Stimulated activated naive CD4-positive, alpha-beta T cell treated with Interleukin-2 at 50 U/mL for 16 hours (primary cell): ENCODE measurements around the gene OR4K2.
"Not testable (repeated sequence)": the region's sequence is repeated elsewhere in the genome, so short reads cannot be mapped to it uniquely, and the experiment has no call there.

Source experiments
- DNase-seq: peaks from one replicate; lab custom pipeline; 2025; lab: John Stamatoyannopoulos, UW

The OR4K2 gene, protein sequence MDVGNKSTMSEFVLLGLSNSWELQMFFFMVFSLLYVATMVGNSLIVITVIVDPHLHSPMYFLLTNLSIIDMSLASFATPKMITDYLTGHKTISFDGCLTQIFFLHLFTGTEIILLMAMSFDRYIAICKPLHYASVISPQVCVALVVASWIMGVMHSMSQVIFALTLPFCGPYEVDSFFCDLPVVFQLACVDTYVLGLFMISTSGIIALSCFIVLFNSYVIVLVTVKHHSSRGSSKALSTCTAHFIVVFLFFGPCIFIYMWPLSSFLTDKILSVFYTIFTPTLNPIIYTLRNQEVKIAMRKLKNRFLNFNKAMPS

DNA sequence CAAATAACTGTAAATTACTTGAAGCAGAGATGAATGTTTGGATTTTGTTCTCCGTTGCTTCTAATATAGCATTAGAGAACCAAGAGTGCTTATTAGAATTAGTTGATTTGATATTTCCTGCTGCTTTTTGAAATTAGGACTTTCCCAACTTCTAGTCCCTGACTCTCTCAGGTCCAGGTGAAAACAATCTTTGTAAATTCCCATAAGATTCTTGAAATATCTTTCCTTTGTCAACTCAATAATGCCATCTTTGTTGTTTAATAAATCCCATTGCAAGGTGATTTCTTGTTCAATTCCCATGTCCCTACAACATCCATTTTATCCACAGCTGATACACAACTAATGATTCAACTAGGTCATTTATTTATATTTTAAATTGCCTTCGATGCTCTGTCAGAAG, at the start of gene OR4K2:
Gene OR4K2, plus strand, starts transcription at position 301 of the 400 bp plus-strand sequence. CDS start 1,126 bp downstream, outside the sequence.
- no peak for DNase-seq

DNA sequence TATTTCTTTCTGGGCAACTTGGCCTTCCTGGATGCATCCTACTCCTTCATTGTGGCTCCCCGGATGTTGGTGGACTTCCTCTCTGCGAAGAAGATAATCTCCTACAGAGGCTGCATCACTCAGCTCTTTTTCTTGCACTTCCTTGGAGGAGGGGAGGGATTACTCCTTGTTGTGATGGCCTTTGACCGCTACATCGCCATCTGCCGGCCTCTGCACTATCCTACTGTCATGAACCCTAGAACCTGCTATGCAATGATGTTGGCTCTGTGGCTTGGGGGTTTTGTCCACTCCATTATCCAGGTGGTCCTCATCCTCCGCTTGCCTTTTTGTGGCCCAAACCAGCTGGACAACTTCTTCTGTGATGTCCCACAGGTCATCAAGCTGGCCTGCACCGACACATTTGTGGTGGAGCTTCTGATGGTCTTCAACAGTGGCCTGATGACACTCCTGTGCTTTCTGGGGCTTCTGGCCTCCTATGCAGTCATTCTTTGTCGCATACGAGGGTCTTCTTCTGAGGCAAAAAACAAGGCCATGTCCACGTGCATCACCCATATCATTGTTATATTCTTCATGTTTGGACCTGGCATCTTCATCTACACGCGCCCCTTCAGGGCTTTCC, 47.2 kb upstream of the OR4K2 start:
- not testable (repeated sequence) for DNase-seq

GRCh38 chr14:19828314-19828713, 46.6 kb upstream of the OR4K2 start:
- DNase-seq, result no peak

GRCh38 chr14:19834203-19834848, 40.6 kb upstream of the OR4K2 start:
- DNase-seq, result not testable (repeated sequence)

- DNase-seq, result no peak
Observed at GRCh38 chr14:19838433-19838832, 36.5 kb upstream of the OR4K2 start.

GRCh38 chr14:19851365-19851764, 23.6 kb upstream of the OR4K2 start:
- DNase-seq, result no peak

DNA sequence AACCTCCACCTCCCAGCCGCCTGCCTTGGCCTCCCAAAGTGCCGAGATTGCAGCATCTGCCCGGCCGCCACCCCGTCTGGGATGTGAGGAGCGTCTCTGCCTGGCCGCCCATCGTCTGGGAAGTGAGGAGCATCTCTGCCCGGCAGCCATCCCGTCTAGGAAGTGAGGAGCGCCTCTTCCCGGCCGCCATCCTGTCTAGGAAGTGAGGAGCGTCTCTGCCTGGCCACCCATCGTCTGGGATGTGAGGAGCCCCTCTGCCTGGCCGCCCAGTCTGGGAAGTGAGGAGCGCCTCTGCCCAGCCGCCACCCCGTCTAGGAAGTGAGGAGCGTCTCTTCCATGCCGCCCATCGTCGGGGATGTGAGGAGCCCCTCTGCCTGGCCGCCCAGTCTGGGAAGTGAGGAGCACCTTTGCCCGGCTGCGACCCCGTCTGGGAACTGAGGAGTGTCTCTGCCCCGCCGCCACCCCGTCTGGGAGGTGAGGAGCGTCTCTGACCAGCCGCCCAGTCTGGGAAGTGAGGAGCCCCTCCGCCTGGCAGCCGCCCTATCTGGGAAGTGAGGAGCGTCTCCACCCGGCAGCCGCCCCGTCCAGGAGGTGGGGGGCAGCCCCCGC, 8.8 kb upstream of the OR4K2 start:
- not testable (repeated sequence) for DNase-seq

DNA sequence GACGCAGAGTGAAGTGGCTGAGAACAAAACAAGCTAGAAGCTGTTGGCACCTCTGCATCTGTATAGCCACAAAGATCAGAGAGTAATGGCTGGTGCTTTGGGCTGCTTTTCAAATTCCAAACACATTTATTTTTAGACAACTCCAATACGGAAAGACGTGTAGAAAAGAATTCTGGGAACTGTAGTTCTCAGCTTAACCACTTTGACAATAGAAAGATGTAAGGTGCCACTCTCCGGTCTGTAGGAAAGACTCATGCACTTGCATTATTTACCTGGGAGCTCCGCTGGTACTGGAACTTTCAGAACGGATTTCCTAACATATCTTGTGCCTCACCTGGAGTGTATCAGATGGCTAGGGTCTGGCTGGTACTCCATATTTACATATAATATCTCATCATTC, 1.8 kb upstream of the OR4K2 start:
- DNase-seq, result no peak

- DNase-seq, result no peak
Observed at GRCh38 chr14:19878029-19878642, 3.2 kb downstream of the OR4K2 start.

DNA sequence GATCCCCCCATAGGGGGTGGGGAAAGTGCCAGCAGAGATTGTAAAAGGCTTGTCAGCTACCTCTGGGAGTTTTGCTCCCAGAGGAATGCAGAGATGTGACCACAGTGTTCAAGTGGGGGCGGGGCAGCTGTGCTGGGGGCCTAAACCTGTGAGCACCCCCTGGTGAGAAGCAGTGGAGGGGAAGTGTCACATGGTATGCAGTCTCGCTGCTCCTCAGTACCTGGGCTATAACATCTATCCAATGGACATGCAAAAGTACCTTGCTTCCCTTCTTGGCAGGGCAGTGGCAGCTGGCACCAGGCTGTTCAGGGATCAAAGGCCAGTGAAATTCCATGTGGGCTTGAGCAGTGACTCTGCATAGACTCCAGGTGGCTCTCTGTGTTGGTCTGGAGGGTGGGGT, 20.3 kb downstream of the OR4K2 start:
- no peak for DNase-seq

- DNase-seq, result no peak
Observed at GRCh38 chr14:19900999-19901398, 26.1 kb downstream of the OR4K2 start.

GRCh38 chr14:19902409-19902808, 27.5 kb downstream of the OR4K2 start:
- DNase-seq, result no peak

DNA sequence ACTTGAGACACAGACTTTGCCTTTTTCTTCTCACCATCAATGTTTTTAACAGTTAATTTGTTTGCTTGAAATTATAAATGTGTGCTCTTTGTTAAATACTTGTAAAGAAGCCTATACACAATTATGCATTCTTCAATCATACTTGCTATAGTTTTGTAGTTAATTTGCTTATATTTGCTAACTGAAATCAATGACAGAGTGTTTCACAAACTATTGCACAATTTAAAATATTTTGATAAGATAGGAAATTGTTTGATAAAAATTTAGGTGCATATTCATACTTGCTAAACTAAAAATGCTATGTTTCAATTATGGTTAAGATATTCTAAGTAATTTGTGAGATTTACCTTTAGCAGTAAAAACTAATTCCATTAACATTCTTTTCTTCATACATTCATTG, 31.7 kb downstream of the OR4K2 start:
- DNase-seq, result no peak

GRCh38 chr14:19911114-19911513, 36.2 kb downstream of the OR4K2 start:
- DNase-seq, result no peak

DNA sequence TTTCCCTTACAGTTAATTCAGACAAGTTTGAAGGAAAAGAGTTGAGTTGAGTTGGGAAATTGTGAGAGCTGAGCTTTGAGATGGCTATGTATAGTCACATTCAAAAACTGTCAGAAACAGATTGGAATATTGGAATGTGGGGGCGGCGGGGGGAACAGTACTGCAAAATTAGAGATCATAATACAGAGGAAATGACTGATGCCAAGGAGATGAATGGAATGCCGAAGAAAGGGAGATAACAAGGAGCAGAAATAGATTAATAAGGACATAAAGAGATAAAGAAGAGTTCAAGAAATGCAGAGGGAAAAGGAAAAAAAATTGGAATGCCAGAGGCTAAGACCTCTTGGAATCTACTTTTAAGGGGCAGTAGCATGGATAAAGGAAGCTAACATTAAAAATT, 42.3 kb downstream of the OR4K2 start:
- no peak for DNase-seq

DNA sequence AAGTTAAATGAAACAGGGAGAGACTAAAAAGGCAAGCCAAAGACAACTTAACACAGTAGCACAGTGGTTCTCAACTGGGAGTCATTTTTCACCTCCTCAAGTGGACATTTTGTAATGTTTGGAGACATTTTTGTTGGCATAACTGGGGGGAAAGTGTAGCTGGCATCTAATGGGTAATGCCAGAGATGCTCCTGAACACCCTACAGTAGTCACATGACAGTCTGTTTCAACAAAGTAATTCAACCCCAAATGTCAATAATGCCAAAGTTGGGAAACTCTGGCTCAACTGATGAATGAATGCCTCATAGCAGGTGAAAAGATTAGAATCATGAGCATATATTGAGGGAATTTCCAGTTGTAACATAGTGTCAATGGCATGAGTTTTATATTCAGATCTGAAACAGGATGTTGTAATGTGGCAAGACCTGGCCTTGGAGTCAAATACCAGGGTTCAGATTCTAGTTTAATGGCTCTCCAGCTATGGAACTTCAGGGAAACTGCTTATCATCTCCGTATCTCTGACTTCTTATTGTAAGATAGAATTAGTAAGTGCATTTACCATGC, 43.1 kb downstream of the OR4K2 start:
- no peak for DNase-seq

GRCh38 chr14:19918553-19919264, 43.8 kb downstream of the OR4K2 start:
- no peak for DNase-seq

DNA sequence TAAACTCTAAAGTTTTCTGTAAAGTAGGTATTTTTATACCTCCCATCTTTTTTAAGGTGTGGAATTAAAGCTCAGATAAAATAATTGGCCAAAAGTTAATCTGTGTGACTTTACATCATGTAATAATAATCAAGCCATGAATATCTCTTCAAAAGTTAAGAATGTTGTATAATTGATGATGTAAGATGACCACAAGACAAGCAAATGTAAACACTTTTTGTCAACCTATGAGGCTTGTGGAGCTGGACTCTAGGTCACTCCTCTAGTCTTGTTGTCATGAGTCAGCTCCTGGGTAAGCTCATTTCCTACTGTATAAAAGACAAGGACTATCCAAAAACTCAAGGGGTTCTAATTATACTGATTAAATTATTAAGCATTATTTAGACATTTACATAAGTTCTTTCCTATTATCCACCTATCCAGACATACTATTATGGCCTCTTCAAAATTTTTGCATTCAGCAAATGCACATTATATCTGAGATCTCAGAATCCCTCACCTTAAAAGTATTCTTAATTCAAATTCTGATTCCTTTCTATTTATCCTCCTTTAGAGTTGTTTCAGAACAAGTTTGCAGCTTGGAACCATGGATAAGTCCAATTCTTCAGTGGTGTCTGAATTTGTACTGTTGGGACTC, 45.2 kb downstream of the OR4K2 start, which contains the start of gene OR4K5:
Gene OR4K5, plus strand, starts transcription at position 587 of the 637 bp plus-strand sequence. Its CDS starts 0 bp downstream, at position 587.
- no peak for DNase-seq

GRCh38 chr14:19930617-19931016, 55.7 kb downstream of the OR4K2 start, which contains the start of gene OR4K1:
TSS of gene OR4K1 (plus strand) at chr14:19930917. CDS start at chr14:19935667, 4,750 bp downstream.
- no peak for DNase-seq
